GM21717 (cell line): Measurements from ENCODE around the gene DAPK2.
"Not testable (repeated sequence)": the region's sequence is repeated elsewhere in the genome, so short reads cannot be mapped to it uniquely, and the experiment has no call there.

Experiments
- ATAC-seq: cut with Tn5 transposase; IDR thresholded peaks from one replicate; pipeline ENCODE4 v1.9.1; 2021; ENCODE audit warnings: mild to moderate bottlenecking, moderate library complexity; ENCODE audit not compliant: unreplicated experiment

The DAPK2 gene

DNA sequence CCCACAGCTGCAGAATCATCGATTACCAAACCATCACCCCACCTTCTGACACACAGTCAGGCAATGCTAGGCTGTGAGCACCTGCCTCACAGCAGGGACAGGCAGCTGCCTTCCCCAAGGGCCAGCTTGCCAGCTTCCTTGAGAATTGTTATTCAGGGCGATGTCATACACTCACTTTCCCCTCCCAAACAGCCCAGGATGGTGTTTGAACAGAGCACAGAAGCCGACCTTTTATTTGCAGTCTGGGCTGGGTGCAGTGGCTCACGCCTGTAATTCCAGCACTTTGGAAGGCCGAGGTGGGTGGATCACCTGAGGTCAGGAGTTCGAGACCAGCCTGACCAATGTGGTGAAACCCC lies 128.0 kb downstream of the DAPK2 start:
- no peak for ATAC-seq

DNA sequence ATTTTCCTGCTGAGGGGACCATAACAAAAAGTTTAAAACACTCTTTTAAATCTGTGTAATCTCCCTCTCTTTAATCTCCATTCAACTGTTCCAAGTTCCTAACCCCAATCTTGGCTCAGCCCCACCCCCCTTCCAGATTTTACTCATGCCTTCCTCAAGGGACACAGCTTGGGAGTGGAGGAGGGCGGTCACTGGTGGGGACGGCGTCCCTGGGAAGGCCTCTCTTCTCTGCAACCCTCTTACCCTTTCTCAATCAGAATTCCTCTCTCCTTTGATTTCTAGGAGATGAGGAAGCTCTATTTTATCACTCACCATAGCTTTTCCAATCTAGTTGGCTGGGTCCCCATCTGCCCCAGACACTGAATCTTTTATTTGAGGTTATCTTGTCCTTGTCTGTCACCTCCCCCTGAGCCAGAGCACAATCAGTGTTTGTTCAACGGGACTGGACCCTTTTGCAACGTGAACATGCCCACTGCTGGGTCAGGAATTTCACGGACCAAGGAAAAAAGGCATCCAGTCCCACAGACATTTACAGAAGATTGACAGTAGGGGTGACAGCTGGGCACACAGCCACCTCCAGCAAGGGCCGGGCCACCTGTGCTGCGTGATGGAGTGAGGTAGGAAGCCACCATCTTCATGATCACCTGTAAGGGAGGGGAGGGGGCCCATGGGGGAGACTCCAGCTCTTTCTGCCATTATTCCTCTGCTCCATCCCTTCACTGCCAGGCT lies 128.5 kb downstream of the DAPK2 start:
- ATAC-seq = no peak

DNA sequence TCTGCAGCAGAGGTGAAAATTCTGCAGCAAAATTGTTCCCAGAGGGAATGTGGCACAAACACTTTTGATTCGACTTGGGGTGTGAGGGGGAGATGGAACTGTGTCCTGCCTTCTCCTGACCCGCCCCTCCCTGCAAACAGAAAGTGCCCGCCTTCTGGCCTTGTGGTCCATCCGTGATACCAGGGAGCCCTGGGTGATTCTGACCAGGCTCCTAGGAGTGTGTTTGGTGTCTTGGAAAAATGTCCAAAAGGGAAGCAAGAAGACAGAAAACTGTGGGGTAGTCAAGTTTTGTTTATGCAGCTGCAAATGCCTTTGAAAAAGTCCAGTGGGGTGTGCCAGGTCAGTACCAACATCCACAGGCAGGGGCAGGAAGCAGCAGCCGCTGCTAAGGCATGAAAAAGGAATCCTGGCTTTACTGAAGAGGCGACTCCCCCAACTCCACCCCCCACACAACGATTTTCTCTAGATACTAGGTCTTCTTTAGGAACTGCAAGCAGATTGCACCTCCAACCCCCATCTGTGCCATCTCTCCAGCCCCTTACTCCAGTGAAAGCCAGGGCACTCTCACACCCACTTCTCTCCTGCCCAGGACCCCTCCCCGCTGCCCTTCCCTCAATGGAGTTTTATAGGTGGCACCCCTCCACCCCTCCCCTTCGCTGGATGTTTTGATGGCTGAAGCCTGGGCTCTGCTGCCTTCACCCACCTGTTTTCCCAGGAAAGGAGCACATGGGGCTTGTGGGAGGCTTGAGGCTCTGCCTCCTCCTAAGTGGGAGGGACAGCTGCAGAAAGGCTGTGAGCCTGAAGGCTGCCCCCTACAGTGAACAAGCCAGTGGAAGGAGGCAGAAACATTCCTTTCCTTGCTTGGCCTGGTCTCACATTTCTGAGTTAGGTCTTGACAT lies 130.2 kb downstream of the DAPK2 start:
- no peak for ATAC-seq

DNA sequence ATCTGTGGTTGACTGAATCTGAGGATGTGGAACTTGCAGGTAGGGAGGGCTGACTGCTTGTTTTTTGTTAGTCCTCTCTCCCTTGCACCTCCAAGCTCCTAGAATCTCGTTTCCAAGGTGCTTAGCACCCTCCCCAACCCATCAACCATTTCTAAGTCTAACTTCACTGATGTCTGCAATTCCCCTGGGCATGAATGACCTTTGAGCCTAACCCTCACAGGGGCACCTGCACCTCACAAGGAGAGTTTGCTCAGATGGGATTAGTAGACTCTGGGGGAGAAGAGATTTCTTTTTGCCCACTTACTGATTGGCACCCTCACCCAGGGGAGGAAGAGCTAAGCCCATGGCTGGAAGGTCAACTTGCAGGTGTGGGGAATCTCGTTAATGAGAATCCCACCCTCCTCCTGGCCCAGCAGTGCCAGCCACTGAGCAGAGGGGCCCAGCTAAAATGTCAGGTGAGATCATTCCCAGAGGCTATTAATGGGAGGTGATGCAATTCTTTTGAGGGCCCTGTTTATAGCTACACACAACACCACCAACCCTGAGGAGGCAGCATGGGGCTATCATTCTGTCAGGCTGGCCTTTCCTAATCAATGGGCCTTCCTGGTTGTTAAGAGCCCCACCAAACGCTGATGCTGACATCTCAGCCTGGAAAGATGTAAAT lies 130.9 kb downstream of the DAPK2 start:
- no peak for ATAC-seq

DNA sequence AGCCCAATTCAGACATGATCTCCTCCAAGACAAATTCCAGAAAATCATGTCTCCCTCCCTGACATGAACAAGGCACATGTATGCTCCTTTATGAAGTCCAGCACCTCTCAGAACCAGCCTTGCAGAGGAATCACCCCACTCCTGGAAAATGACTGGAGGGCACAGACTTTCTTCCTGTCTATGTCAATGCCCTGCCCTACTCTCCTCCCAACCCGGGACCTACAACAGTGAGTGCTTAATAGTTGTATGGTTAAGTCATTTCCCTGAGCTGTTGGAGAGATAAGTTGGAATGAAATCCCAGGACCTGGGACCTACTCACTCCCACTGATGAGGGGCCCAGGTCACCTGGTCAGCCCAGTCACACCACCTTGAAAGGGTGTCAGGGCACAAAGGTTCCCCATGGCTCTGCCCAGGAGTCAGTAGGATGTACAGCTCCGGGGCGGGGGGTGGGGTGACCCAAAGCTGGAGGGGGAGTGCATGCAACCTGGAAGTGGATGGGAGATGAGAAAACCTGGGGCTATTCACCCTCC lies 132.4 kb downstream of the DAPK2 start:
- no peak for ATAC-seq

DNA sequence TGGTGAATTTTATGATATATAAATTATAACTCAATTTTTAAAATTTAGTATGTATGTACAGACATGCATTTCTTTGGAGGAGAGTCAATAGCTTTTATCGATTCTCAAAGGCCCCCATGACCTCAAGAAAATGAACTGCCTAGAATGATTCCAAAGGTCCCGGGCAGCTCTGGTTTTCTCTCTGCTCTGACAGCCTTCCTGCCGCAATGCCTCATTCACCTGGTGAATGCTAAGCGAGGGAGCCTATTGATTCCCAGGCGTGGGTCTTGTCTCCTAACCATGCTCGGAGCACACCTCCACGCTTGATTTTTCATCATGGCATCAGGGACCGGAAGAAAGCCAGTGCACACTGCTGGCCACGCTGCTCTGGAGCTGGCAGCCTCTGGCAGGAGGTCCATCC lies 132.9 kb downstream of the DAPK2 start:
- ATAC-seq = no peak

DNA sequence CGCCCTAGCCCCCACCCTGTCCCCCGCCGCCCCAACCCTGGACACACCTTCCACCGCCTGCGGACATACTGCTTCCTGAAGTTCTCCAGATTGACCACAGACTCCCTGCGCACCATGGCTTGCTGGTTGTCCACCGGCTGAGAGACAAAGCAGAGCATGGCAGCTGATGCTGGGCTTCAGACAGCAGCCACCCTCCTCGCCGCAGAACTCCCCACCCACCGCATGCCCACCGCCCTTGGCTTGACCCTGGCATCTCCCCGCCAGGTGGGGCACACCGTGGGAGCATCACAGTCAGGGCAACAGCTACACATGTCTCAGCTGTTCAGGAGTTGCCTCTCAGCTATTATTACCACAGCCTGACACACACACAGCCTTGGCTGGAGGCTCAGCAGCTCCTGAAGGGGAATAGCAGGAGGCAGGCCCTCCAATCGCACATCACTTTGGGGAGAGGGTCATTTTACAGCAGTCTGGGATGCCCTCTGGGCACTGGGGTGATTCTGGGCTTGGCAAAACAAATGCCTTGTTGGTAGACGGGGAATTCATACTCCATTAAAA lies 134.1 kb downstream of the DAPK2 start:
- ATAC-seq = no peak

DNA sequence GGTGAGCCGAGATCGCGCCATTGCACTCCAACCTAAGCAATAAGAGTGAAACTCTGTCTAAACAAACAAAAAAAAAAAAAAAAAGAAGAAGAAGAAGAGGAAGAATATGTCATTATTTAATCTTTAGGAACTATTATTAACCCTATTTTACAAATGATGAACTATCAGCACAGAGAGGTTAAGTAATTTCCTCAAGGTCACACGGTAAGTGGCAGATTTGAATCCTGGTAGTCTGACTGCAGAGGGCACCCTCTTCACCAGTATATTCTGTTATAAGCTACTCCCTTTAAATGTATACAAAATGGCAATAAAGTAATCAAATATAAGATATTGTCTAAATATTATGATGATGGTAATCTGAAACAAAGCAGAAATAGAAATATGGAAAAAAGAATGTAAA lies 135.1 kb downstream of the DAPK2 start:
- ATAC-seq = no peak

DNA sequence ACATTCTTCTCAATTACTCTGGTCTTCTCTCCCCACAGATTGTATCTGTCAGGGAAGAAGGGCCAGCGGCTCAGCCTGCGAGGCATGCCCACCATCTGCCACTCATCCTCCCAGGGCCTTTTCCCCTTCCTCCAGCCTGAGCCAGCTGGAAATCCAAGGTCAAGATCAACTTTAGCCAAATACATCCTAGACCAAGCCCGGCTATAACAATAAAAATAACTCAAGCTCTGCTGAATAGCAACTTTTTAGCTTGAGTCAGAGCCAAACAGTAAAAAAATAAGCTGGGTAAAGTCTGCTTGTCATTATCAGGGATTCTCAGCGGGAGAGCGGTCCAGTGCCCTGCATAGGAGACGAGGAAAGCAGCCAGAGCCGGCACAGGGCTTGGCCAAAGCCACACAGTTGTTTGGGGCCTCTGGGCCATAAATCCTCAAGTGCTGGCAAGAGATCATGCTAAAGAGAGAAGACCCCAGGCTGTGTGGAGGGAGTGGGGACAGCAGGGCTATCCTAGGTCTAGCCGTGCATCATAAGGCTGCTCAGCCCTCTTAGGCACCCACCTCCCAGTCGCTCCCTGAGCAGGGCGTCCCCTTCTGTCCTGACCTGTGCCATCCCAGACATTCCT lies 136.4 kb downstream of the DAPK2 start:
- no peak for ATAC-seq

DNA sequence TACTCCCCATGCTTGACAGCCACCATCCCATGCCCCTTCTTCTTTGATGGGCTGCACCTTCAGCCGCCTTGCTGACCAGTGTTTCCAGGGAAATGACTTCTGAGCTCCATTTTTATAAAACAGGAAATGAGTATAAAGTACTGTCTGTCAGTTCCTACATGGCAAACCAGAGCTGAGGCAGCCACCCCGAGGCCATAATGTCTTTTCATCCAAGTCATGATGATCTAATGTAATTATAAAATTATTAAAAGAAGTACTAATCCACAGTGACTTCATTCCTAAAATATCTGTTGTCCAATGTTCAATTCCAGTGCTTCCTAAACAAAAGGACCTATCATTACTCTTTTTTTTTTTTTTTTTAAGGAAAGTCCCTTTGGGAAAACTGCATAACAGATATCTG lies 137.3 kb downstream of the DAPK2 start:
- ATAC-seq = no peak

DNA sequence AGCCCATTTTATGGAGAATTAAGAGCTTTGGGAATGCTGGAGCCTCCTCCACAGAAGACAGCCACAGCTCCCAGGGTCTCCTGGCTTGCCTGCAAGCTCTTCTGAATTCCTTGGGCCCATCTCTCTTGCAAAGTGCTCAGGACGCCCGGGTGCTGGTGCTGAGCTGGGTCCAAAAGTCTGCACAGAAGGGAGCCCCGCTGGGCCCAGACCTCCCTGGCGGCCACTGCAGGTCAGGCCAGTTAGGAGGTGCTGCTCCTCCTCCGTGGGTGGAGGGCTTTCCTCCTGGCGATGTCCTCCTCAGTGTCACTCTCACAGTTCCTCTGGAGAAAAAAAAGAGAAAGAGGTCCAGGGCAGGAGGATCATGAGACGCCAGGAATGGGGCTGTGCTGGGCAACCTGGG lies 138.0 kb downstream of the DAPK2 start:
- no peak for ATAC-seq

DNA sequence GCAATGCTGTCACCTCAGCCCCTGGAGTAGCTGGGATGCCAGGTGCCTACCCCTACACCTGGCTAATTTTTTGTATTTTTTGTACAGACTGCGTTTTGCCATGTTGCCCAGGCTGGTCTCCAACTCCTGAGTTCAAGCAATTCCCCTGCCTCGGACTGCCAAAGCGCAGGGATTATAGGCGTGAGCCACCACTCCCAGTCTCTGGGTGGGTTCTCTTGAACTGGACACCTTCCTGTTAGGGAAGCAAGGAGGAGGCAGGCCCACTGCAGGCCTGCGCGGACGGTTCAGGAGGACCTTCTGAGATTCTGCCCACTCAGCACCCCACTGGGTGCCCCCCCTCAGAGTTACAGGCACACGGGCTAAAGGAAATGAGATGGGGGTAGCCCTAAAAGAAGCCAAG lies 138.8 kb downstream of the DAPK2 start:
- ATAC-seq = no peak

DNA sequence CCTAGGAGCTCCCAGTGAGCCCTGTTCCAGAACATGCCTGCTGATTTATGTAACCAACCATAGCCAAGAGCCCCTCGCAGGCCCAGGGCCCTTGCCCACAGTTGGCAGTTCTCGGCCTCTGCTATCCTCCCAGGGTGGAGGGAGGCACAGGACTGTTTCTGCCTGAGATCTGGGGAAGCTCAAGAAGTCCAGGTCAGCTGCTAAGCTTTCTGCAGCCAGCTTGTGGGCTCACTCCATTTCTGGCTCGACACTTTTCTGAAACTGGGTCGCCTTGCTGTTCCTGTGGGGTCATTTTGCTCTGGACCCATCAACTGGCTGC lies 140.1 kb downstream of the DAPK2 start:
- no peak for ATAC-seq

DNA sequence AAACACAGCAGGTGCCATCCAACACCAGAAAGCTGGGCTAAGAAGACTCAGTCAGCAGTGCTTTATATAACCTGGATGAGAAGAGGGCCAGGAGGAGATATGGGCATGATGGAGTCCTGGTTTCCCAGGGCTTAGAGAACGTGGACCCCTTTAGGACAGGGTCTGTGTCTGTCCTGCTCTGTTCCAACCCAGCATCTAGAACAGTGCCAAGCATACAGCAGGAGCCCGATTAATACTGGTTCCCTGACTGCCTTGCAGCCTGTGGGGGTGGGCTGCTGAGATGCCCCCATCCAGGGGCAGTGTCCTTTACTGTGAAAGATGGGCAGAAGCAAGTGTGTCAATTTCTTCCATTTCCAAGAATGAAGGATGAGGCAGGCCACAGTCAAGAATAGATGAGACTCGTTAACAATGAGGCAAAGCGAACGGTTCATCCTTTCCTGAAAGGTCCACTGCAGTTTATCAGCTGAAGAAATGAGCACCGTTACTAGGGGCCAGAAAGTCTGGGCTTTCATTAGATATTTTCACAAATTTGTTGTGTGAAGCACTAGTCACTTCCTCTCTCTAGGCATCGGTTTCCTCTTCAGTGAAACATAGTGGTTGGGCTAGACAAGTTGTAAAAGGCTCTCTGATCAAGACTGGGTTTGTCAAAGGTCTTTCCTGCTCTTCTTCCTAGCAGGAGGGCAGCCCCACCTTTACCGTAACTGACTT lies 140.6 kb downstream of the DAPK2 start:
- ATAC-seq = no peak

DNA sequence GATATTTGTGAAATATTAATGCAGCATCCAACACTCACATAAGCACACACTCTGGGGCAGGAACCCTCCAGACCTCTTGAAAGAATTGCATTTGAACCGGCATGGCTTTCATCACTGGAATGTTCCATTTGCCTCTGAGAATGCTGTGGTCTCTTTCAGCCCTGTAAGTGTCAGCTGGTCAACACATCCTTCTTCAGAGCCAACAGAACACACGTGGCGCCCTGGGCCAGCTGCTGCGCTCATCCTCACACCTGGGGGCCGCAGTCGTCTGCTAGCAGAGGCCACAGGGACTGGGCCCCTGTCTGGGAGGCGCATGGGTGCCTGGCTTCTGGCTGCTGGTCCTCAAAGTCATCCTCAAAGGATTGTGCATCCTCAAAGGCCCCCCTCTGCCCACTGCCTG lies 141.2 kb downstream of the DAPK2 start:
- no peak for ATAC-seq

DNA sequence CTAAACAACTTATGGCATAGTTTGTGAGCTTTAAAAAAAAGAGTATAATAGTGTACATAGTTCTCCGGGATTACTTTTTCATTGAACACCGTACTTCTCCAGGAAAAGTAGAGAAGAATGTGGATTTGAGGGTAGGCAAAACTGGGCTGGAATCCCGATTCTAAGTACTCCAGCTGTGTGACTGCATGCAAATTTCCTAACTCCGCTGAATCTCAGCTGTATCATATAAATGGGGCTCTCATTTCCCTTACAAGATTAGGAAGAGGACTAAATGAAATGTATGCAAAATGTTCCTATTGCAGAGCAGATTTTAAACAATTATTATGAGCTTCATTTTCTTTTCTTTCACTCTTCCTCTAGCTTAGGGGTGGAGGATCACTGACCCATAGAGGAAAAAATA lies 142.2 kb downstream of the DAPK2 start:
- ATAC-seq = no peak

DNA sequence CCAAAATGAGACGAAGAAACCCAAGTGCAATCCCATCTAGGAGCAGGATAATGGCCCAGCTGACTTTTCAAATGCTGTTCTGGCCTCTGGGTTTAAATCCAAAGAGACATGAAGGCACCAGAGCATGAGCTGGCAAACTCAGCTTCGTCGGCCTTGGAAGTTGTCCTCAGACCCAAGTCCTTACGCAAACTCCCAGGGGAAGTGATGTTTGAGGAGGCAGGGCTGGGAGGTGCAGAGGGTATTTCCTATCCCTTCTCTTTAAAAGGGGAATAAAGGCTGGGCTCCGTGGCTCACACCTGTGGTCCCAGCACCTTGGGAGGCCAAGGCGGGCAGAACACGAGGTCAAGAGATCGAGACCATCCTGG lies 143.6 kb downstream of the DAPK2 start:
- no peak for ATAC-seq

DNA sequence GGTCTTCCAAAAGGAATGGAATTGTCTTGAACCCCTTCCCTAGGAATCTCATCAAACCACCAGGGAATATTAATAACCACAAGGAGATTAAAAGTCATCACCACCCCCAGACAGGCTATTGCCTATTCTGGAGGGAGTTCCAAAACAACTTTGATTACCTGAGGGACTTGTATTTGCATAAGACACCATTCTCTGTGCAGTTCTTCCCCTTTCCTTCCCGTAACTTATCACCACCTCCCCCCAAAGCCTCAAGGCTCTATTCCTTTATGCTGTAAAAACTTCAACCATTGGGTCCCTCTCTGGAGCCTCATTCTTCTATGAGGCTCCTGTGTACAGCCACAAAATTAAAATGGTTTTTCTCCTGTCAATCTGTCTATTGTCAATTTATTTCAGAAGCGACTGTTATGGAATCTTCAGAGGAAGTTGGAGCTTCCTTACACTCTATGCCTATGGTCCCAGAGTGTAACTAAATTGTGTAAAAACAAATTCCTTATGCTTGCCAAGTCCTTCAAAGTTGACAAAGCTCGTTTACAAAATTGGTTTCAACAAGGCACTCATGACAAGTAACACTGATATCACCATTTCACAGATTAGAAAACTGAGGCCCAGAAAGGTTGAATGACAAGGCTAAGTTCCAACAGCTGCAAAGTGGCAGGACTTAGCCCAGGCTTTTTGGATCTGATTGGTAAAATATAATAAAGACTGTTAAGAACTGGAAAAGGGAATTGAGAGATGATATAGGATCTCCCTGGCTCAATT lies 144.2 kb downstream of the DAPK2 start:
- no peak for ATAC-seq

DNA sequence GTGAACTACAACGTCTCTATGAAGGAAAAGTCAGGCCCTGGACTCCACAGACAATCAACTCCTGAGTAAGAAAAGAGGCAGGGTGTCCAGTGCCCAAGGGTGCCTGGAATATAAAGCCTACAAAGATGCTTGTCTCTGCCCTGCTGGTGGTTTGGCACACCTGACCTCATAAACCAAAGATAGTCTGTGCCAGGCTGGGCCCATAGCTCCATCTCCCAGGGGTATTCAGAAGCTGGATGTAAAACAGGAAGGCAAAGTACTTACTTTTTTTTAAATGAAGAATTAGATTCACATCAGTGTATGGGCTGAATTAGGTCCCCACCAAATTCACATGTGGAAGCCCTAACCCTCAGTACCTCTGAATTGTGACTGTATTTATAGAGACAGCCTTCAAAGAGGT lies 146.0 kb downstream of the DAPK2 start:
- ATAC-seq = no peak

DNA sequence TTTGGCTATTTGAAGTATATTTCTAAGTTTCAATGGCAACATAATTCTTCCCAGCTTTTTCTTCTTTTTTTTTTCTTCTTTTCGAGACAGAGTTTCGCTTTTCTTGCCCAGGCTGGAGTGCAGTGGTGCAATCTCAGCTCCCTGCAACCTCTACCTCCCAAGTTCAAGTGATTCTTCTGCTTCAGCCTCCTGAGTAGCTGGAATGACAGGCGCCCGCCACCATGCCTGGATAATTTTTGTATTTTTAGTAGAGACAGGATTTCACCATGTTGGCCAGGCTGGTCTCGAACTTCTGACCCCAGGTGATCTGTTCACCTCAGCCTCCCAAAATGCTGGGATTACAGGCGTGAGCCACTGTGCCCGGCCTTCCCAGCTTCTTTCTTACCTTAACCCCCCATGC lies 146.7 kb downstream of the DAPK2 start:
- not testable (repeated sequence) for ATAC-seq
